HG03442 (cell line): ENCODE results near the gene KCNIP4.

Experiments
- ATAC-seq: cut with Tn5 transposase; IDR thresholded peaks from one replicate; pipeline ENCODE4 v1.9.1; 2021; ENCODE audit warnings: mild to moderate bottlenecking, moderate library complexity; ENCODE audit not compliant: unreplicated experiment

KCNIP4 gene

DNA sequence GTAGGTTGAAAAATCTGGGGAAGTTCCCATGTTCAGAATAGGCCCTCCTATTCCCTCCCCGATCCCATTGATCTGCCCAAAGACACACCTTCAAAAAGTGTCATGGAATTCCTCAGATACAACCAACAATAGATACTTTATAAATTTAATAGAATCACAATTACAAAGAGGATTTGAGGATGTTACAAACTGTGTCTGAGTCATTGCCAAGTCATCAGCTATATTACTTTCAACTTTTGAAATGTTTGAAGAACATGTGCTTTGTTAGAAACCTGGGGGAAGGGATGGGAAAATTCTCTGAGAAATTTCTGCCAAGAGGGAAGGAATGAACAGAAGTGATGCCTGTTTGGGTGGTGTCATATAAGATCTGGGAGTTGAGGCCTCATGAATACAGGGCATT is 46.7 kb downstream of the KCNIP4 start:
- no peak for ATAC-seq

DNA sequence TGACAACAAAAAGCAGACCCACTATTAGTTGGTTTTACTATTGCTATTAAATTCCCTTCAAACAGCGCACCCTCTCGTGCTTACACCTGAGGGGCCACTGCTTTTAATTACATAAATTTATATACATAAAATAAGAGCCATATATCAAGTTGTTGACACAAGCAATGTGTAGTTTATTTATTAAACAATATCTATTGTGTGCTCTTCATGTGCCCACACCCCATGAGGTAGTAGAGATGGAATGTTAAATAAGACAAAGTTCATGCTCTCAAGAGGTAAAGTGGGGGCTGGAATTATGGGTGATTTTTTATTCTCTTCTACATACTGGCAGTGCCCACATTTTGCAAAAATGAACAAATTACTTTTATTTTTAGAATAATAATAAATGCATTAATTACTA is 47.3 kb downstream of the KCNIP4 start:
- ATAC-seq, result no peak

DNA sequence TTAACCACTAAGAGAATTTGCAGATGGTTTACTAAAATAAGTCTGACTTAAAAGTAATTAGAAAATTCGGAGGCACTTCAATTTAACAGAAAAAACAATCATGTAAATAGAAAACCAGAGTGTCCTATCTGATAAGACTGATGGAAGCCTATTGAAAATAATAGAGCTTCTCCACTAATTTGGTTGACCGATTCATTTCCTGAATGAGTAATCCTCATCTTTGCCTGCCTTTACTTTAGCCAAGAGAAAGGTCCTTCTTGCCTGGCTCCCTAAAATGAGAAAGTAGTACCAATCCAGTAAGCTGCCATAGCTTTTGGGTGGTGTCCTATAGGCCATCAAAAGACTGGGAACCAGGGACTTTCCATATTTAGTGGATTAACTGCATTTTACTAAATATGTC is 48.4 kb downstream of the KCNIP4 start:
- no peak for ATAC-seq

DNA sequence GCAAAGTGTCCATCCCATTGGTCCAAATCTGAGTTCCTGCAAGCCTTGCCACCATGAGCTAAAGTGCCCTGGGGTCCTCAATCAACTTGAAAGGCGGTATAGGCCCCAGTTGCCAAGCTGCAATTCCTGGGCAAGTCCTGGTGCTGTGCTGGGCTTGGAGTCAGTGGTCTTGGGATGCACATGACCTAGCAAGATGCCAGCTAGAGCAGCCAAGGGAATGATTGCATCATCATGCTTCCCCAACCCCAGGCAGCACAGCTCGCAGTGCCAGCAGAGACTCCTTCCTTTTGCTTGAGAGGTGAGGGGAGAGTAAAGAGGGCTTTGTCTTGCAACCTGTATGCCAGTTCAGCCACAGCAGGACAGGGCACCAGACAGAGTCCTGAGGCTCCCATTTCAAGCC is 50.5 kb downstream of the KCNIP4 start:
- ATAC-seq, result no peak

DNA sequence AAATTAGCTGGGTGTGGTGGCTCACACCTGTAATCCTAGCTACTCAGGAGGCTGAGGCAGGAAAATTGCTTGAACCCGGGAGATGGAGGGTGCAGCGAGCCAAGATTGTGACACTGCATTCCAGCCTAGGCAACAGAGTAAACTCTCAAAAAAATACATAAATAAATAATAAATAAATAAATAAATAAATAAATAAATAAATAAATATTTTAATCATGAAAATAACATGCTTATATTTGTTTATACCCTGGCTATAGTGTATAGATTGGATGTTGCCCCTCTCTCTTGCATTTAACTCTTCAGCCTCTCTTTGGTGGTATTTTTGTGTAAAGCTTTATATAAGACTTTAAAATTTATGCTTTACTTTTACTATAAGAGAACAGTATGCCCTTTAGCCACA is 51.8 kb downstream of the KCNIP4 start:
- ATAC-seq, result no peak

DNA sequence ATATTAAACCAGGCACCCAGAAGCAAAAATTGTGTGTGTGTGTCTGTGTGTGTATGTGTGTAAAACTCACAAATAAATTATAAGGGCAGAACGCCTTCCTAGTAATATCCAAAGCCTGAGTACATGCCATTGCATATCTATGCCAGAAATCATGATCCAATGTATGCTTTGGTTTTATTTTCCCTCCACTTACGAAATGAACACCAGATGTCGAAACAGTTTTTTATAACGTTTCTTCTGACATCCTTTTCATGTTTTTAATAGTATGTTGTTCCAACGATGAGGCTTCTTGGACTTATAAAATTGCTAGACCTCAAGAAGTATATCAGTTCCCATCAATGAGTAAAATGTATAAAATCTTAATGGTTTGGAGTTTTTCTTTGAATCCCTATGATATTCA is 55.4 kb downstream of the KCNIP4 start:
- no peak for ATAC-seq

DNA sequence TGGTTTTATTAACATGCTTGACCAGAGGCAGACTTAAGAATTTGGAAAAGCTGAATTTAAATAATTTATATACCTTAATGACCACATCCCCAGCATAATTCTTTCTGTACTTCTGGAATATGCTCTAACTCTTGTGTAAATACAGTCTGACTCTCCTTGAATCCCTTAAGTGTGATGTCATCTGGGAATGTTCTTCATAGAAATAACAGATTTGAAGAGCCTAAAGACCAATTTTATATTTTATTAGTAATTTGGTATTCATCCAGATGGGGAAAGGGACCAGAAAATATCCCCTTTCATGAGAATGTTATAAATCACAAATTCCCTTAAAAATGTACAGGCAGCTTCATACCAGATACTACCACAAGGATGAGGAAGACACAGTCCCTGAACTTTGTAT is 58.3 kb downstream of the KCNIP4 start:
- no peak for ATAC-seq

DNA sequence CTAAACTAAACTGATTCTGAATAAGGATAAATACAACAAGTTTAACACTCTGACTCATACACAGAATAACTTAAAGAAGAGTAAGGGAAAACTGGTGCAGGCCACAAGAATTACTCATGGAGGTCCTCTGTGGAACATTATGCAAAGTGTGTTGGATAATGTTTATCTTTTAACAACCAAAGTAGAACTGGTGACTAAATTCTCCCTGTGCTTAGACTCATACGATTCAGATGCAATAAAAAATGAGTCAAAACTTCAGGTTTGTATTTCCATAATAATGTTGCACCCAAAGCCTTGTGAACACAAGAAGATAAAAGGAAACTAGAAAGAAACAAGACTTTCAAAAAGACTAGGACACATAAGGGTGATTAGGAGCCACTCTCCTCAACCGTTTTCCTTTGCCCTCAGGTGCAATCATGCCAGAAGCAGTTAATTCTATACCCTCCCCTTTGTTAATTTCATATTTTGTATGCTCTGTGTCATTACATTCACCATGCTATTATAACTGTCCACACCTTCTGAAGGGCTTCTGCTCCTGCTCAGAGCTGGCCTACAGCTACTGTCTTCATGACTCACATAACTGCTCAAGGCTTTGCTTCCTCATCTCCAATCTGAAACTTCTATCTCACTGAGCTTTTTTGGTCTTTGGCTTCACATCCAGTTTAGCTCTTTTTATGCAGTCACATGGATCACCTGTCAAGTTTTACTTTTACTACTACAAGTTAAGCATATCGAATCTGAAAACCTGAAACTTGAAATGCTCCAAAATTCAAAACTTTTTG is 60.2 kb downstream of the KCNIP4 start:
- ATAC-seq, result peak; percentile 65

DNA sequence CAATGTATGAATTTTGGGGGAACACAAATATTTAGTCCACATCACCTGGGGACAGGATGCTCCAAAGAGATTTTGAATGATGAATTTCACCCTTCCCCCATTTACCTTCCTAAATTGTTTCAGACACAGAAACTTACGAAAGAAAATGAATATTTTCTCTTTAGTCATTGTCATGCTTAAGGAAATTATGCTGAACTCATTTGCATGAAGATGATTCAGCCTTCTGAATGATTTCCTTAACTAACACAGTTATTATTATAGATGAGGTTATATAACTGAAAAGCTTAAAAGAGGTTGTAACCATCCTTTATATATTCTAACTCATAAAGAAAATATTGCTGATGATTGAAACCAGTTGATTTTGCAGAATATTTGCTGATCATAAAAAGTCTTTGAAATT is 61.1 kb downstream of the KCNIP4 start:
- no peak for ATAC-seq

DNA sequence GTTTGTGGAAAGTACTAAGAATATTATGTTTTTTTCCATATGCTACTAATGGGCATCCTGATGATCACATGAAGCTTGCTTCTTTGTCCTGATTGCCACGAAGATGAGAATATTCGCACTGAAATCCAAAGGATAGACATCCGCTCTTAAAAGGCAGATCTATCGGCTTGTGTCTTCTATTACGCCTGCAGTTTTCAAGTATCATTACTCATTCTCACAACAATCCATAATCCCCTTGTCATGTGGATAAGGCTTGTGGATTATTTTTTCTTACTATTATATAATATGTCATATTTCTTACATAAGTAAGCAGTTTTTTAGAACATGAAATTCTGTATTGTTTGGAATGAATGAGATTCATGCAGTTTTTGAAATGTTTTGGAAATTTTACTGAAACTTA is 62.8 kb downstream of the KCNIP4 start:
- no peak for ATAC-seq

DNA sequence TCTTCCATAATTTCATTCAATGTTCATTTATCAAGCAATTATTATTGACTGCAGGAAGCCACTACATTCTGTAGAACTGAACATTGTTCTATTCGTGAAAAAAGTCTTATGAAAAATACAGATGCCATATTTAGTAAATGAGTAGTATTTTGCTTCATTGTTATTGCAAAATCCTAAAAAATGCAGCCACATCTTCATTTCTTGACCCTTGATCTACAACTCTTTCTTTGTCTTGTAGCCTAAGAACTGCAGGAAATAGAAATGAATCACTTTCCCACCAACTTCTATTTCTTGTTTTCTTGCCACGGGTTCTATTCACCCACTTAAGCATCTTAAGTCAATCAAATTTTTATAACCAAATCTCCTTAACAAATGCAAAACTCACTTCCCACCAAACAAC is 63.3 kb downstream of the KCNIP4 start:
- no peak for ATAC-seq

DNA sequence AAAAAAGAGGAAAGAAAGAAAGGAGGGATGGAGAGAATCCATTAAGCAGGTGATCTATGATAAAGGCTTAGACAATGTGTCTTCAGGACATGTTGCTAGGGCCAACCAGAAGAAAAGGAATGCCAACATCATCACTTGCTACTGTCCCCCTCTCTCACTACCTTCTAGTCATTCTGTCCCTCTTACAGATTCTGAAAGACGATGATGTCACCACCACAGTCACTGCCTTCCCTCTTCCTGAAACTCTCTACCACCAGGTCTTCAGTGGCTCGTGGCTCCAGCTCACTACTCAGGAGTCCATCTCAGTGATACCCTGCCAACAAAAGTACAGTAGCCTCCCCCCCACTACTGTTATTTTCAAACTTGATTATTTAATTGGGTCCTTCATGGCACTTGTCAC is 64.0 kb downstream of the KCNIP4 start:
- no peak for ATAC-seq

DNA sequence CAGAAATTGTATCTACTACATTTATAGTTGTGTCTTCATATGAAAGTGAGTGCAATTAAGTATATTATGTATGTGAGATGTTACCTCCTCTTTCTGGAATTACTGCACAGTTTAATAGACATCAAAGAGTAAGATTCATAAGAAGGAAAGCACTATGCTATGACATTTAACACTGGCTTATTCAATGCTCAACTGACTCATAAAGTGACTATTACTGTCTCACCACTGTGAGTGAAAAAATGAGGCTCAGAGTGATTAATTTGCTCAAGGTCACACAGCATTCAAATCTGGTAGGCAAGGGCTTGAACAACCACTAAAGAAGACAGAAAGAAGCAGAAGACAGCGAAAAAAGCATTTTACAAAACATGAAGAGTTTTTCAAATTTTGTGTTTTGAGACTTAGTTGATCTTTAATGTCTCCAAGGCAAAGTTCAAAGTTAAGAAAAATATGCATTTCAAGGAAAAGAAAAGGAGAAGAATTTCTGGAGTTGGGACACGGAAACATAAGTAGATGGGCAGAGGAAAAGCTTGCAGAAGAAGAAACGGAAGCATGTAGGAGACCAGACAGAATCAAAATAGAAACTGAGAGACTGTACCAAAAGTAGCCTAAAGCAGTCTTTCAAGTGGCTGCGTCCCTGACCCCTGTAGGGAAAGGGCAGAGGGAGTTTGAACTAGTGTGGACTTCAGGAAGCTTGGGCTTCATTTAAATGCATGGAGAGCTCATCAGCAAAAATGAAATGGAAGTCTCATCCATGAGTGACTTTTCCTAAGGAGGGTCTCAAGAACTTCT is 66.3 kb downstream of the KCNIP4 start:
- ATAC-seq, result no peak

DNA sequence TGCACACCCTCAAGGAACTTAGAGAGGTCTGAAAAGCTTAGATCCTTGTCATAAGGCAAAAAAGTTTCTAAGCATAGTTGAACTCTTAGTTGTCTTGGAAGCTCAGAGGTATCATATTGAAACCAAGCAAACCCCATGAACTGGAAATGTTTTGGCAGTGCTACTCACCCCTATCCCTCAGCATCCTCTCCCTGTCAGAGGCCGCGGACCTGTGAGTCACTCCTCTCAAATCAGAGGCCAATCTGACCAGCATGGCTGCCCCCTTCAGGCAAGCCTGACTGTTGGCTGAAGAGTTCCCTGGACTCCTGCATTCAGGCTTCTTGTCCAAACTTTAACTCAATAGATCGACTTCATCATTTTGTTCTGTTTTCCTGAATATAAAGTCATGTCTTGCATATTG is 69.4 kb downstream of the KCNIP4 start:
- no peak for ATAC-seq

DNA sequence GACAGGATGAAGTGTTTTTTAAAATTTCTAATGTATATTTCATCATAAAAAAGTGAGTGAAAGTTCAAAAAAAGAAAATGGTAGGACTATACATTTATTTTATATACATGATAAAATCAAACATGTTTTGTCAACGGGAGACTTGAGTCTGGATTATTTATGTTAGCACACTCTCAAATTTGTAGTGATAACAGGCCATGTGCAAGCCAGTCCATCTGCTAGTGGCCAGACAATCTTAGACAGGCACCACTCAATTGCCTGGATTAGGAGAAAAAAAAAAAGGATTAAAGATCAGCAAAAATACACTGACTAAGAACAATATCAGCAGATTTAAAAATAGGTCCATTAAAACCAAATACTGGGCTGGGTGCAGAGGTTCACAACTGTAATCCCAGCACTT is 71.9 kb downstream of the KCNIP4 start:
- no peak for ATAC-seq

DNA sequence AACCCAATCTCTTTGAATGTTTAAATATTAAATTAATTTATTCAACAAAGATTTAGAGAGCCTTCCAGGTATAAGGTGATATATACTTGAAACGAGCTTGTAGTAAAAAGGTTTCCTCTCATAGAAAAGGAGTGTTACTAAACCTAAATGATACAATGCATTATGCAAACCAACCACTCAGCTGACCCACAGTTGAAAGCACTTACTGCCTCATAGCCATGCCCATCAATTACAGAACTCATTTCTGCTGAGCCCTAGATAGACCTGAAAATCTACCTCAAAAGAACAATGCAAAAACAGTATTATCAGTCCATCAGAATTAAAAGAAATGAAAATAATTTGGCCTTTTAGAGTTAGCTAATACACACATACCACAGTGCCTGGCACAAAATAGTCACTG is 75.4 kb downstream of the KCNIP4 start:
- ATAC-seq, result no peak

DNA sequence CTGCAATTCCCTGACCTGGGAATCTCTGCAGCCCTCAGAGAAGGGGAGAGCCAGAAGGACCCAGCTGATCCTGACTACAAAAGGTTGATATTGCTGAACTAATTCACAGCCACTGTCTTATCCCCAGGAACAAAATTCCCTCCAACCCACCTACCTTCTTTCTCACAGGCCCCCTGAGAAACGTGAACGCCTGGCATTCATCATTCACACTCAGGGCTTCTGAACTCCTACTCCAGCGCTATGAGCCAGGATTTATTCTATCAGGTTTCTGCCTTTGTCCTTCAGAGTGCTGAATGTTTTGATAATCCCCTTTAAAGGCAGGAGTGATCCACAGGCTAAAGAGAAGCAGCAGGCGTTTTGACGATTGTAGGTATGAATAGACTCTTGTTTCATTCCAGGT is 76.5 kb downstream of the KCNIP4 start:
- ATAC-seq, result no peak

DNA sequence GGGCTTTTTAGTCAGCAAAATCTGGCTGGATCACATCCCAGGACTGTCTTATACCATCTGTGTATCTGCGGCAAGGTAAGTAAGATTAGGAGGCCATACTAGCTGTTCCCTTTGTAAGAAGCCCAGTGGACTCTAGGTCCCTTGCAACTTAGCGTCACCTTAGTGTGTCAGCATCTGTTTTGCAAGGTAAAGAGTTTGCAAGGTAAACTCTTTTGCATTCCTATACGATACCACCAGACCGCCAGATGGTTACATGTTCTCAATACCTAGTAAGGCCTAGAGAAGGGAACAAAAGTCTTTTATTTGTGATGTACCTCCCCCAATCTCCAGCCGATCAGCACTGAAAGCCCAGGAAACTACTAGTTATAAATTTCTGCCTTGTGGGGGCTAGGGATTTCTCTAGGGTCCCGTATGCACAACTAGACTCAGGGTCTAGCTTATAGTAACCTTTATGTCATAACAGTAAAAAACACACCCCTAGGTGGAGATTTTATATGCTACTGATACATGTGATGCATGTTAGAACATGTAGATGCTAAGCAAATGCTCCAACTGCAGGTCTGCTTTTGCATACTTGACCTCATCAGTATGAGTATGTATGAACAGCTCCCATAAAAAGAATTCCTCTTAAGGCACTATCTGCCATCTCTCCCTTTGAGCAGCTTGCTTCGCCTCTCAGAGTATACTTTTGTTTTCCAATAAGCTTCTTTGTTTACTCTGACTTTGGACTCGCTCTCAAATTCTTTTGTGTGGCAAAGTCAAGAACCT is 78.4 kb downstream of the KCNIP4 start:
- no peak for ATAC-seq

DNA sequence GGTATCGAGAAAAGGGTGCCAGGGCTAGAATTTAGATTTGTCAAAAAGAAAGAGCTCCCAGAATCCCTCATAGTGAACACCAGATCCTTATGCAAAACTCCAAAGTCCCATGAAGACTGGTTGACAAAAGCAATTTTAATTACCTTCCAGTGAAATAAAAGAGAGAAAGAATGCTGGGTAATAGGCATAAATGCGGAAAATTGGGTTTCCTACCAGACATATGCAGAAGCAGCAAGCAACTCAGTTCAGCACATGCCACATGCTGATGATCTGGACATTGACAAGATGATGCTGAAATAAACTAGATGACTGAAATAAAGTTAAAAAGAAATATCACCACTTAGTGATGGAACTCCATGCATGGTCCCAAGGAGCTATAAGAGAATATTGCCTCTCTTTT is 83.9 kb downstream of the KCNIP4 start:
- ATAC-seq, result no peak

DNA sequence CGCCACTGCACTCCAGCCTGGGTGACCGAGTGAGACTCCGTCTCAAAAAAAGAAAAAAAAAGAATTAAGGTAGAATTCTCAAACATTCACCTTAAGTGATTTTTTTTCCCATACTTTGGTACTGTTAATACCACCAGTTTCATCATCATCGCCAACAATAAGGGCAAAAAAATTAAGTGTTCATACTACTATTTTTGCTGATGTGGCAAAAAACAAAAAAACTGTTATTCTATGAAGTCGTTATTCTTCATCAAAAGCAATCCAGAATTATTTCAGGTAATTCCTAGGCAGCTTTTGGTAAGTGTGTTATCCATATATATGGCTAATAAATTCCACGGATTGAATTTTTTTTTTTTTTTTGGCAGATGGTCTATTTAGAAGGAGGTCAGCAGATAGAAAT is 85.7 kb downstream of the KCNIP4 start:
- no peak for ATAC-seq

DNA sequence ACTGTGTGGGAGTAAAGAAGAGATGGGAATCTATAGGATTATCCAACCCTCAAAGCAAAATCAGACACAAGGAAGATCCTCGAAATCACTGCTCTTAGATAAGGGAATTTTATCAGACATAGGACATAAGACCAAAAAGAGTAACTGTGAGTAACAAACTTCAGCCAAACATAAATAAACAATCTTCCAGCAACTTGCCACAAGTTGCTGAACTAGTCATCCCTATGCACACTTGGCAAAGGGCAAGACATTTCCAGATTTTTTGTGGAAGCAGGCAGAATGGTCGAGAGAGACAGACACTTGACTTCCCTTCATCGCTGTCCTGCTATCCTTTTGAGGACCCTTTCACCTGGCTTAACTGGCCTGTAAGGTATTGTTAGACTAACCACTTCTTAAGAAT is 89.6 kb downstream of the KCNIP4 start:
- ATAC-seq, result no peak

DNA sequence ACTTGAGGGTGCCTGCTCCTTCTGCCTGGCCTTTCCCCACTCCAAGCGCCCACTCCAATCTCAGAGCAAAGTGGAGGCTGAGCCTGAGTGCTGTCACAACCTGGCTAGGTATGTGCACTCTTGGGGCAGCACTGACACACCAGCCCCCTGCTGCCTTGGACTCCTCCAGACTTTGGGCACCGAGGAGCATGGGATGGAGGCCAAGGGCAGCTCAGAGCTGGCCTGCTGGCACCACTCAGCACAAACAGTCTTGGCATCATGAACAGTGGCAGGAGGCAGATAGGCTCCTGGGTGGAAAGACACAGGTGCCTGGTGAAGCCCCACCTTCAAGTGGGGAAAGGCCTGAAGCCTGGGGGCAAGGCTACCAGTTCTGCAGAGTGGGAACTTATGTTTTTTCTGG is 91.8 kb downstream of the KCNIP4 start:
- no peak for ATAC-seq
